SH-SY5Y (cell line): ENCODE measurements around the gene IGF2R.

ENCODE experiments used
- GATA2 ChIP-seq: IDR thresholded peaks from 2 replicates; pipeline ENCODE4 v1.6.1; 2011; ENCODE audit warnings: mild to moderate bottlenecking, low read depth, low read length
- GATA3 ChIP-seq: IDR thresholded peaks from 2 replicates; pipeline ENCODE4 v1.6.1; 2011; ENCODE audit warnings: low read depth, mild to moderate bottlenecking, low read length, moderate library complexity

The IGF2R gene

GRCh38 chr6:160135907-160136655 is 167.2 kb downstream of the IGF2R start:
- no peak for TF ChIP-seq GATA2
- TF ChIP-seq GATA3 = no peak

DNA sequence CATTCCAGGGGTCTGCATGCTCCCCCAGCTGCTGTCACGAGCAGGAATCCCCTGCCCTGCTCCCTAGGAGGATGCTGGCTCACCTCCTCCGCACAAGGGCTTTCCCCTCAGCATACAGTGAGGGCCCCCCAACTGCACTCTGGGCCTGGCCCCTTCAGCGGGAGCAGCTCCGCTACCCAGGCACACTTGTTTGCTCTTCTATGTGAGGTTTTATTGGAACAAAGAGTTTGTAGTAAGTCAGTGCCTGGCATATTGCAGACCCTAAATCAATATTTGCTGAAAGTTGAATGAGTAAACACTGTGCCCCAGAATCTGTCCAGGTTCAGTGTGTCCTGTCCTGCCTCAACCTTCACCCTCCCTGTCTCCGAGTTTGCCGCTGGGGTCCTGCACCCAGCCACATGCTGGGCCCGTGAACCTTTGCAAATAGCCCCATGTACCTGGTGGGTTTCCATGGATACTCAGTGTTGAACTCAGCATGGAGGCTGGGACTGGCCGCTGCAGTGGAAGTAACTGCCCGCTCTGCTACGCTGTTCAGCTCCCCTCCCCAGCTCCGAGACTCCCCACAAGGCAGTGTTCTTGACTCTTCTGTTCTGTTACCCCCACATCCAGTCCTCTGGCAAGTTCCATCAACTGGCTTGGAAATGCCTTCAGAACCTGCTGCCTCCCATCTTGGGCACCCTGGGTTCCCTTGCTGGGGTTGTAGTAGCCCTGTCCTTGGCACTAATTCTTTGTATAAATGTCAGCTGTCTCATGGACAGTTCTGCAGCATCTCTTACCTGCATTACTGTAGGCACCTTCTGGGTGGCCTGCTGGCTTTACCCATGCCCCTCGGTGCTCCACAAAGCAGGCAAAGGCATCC is 168.5 kb downstream of the IGF2R start:
- no peak for TF ChIP-seq GATA3

DNA sequence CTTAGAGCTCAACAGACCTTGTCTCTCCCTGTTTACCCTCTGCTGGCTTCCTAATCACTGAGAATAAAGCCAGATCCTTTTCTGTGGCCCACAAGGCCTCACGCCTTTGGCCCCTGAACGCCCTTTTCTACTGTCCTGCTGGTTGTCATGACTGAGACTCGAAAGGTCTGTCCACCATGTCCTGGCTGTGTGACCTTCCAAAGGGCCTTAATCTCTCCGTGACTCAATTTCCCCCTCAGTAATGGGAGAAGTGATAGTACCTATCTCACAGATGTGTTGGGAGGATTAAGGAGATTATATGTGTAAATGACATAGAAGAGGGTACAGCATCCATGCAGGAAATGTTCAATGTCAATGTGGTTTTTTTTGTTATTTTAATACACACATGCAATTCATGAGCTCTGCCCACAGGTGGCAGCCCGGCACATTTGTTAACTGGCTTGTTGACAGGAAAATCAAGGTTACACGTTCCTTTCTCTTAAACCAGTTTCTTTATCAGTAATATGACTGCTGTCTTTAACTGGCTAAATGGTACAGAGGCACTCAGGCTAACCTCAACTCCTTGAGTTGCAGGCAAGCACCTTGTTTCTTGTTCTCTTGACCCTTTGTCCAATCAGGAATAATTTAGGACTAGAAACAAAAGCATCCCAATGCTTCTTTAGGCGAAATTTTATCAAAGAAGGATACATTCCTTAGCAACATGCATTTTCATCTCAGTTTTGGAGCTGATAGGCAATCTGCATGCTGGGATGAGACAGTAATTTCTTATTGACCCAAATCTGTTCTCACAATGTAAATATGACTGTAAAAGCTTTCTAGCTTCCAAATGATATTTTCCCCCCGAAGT is 169.3 kb downstream of the IGF2R start:
- no peak for TF ChIP-seq GATA3
- TF ChIP-seq GATA2 = no peak

- TF ChIP-seq GATA3 (no peak), GATA2 (no peak)
Measured at GRCh38 chr6:160138839-160139419, 170.0 kb downstream of the IGF2R start.

- no peak for TF ChIP-seq GATA3
- no peak for TF ChIP-seq GATA2
Measured at GRCh38 chr6:160139420-160139851, 170.6 kb downstream of the IGF2R start.

GRCh38 chr6:160141001-160141726 is 172.3 kb downstream of the IGF2R start:
- TF ChIP-seq GATA2 (no peak), GATA3 (no peak)

DNA sequence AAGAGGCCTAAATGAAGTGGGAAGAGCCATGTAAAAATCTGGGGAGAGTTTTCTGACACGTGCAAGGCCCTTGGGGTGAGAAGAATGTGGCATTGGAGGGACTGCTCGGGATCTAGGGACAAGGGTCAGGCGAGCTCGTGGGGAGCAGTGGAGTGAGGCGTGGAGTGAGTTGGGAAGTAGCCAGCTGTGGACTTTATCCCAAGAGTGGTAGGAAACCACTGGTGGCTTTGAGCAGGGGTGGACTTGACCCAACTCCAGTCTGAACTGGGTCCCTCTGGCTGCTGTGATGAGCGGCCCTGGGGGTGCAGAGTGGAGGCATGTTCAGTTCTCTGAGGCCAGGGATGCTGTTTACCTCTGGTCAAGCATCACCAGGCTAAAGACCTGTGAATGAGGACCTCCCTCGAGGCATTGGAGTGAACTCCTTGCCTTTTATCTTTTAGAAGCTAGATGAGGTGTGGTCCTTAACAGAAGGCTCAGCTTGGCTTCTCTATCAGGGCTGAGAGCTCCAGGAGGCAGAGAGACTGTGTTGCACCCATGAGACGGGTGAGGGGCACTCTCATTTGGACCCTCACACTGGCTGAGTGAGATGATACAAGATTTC is 173.3 kb downstream of the IGF2R start:
- TF ChIP-seq GATA2 (no peak), GATA3 (no peak)

DNA sequence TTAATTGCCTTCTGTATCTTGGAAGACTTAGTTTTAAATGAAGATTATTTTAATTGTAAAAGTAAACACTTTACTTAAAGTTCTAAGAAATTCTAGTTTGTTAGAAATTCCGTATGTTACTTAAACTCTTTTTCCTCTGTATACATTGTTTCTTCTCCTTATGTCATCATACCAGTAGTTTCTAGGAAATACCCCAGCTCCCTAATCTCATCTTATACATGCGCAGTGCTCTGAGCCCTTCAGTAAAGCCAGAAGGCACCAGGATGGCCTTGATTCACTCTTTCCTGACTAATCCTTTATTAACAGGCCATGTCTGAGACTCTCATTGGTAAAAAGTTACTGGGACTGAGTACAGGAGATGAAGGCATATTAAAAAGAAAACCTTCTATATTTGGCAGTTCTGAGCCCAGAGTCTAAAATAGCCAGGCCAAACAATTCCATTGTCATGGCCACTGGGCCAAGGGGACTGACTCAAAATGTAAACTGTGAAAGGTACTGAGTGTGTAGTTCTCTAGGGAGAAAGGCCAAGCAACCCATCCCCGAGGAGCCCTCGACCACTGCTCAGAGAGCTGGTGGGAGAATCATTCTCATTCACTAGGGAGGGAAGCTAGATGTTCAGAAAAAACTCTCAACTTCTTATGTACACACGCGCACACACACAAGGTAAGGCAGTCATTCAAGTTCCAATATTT is 177.7 kb downstream of the IGF2R start:
- no peak for TF ChIP-seq GATA2
- TF ChIP-seq GATA3 = no peak

GRCh38 chr6:160147146-160147536 is 178.3 kb downstream of the IGF2R start:
- TF ChIP-seq GATA3 (no peak), GATA2 (no peak)

GRCh38 chr6:160154471-160154870 is 185.6 kb downstream of the IGF2R start:
- TF ChIP-seq GATA3 = no peak
- TF ChIP-seq GATA2 = no peak

DNA sequence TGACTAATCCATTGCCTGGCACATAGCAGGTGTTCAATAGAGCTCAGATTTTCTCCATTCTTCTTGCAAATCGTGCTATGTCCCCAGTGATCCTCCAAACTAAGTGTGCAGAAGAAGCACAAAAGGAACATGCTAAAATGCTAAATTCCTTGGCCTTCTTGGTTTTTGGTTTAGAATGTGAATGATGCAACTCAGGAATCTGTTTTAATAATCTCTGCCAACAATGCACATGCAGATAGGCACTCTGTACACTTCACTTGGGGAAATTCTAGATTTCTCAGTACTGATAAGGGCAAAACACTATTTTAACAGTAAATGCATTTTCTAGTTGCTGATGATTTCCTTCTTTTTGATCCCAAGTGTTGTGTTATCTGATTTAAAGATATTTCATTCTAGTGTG is 188.0 kb downstream of the IGF2R start:
- TF ChIP-seq GATA3 (no peak), GATA2 (no peak)

DNA sequence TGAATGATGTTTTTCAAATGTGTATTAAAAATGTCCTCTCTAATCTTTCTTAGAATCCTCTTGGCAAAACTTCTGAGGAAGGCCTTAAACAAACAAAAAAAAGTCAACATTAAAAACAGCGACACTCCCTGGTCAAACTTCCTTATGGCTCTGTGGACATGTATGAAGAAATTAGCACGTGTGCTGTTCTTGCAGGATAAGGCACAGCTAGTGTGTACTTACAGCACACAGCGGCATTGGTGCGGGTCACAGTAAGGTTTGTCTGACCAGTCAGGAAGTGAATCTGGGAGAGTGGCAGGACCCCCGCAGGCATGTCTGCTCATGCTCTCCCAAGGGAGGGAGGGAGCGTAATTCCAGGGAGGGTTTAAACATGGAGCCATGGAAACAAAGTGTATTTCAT is 191.6 kb downstream of the IGF2R start:
- TF ChIP-seq GATA3 (no peak), GATA2 (no peak)
